Adipocyte (in vitro differentiated cells): ENCODE data around the gene FBXW4.
A peak's percentile ranks its signal among the peaks of the same experiment; 100 is the strongest.

Experiments
- DNase-seq: peaks from one replicate; pipeline ENCODE4 v3.0.0-alpha.2; 2015; ENCODE audit warnings: low read depth
- H3K27me3 ChIP-seq: replicated peaks from 2 replicates; pipeline ENCODE4 v1.7.0; 2013; ENCODE audit warnings: mild to moderate bottlenecking, low read length, moderate library complexity; ENCODE audit not compliant: control insufficient read depth, insufficient read depth
- H3K36me3 ChIP-seq: 2 replicates; pipeline ENCODE4 v1.7.0; 2013; ENCODE audit warnings: low read length, mild to moderate bottlenecking, moderate library complexity; ENCODE audit not compliant: control insufficient read depth, insufficient read depth, severe bottlenecking
- H3K4me1 ChIP-seq: 2 replicates; pipeline ENCODE4 v1.7.0; 2013; ENCODE audit warnings: mild to moderate bottlenecking, low read length, moderate library complexity; ENCODE audit not compliant: control insufficient read depth, insufficient read depth
- H3K4me3 ChIP-seq: 2 replicates; pipeline ENCODE4 v1.7.0; 2013; ENCODE audit warnings: mild to moderate bottlenecking, low read length, moderate library complexity
- H3K9ac ChIP-seq: 2 replicates; pipeline ENCODE4 v1.7.0; 2013; ENCODE audit warnings: mild to moderate bottlenecking, low read length, moderate library complexity
- H3K9me3 ChIP-seq: 2 replicates; pipeline ENCODE4 v1.7.0; 2013; ENCODE audit warnings: mild to moderate bottlenecking, low read length, moderate library complexity; ENCODE audit not compliant: control insufficient read depth

Gene FBXW4

DNA sequence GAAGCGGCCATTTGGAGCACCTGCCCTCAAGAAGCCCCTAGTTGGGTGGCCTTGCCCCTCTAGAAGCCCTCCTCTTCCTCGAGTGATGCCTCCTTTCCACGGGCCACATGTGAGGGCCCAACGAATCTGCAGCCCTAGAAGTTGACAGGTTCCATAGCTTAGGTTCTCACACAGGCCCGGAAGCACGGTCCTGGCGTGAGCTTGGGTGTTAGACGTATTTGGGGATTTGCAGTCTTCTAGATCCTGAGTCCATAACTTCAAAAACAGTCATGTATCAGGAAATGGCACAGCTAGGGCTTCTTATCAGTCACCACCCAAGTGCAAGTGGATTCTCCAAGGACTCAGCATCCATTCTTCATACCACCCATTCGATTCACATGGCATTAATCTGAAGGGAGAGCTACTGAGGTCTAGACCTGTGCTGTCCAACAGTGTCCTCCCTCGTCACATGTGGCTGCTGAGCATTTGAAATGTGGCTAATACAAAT, 477 bp upstream of the FBXW4 start:
- Histone ChIP-seq H3K27me3 (no peaks in the 10 kb centered on the region), H3K4me3 (peak overlapping the region; percentile 86), H3K36me3 (no peaks in the 10 kb centered on the region), H3K4me1 (peaks cover 27% of the 10 kb centered on the region), H3K9ac (peak overlapping the region; percentile 99), H3K9me3 (no peaks in the 10 kb centered on the region)
- DNase-seq: no peak

DNA sequence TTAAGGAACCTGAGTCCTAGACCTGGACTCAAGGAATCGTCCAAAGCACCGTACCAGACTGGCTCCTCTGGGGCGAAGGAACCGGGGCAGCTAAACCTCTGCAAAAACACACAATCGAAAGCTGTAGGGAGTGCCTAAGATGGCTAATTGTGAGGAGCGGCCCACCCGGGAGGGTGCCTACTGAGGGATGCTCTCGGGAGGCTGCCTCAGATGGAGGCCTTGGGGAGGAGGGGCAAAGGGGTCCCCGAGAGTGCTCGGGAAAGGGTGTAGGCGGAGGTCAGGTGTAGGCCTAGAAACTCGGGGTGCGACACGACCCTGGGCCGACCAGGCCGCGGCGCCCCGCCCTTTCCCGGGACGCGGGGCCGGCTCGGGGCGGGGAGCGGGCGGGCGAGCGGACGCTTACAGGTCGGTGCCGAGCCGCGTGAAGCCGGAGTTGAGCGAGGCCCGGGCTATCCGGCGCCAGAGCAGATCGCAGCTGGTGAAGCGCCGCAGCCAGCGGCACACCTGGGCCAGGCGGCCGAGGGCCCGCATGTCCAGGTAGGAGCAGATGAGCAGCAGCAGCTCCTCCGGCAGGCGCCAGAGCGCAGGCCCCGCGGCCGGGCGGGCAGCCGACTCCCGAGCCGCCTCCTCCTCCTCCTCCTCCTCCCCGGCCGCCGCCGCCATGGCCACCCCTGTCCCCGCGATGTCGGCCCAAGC, 844 bp downstream of the FBXW4 start:
- peak overlapping the region; percentile 99 for H3K9ac ChIP-seq
- H3K36me3 ChIP-seq: no peaks in the 10 kb centered on the region
- no peaks in the 10 kb centered on the region for H3K9me3 ChIP-seq
- H3K4me3 ChIP-seq: peak overlapping the region; percentile 86
- DNase-seq: peak; percentile 79
- H3K4me1 ChIP-seq: peaks cover 34% of the 10 kb centered on the region
- H3K27me3 ChIP-seq: no peaks in the 10 kb centered on the region

DNA sequence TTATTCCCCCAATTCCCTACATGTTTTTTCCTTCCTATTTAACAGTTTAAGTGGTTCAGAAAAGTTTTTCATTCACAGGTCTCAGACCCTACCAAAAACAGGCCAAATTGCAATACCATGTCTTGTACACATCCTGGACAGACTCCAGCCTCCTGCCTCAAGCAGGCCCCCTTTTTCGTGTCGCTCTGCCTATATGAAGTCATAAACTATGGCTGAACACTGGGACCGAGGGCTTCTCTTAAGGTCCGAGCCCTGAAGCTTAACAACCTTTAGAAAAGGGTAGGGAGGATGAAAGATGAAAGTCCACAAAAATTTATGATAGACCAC, 1.4 kb downstream of the FBXW4 start:
- Histone ChIP-seq H3K36me3 (no peaks in the 10 kb centered on the region), H3K9me3 (no peaks in the 10 kb centered on the region), H3K9ac (peak overlapping the region; percentile 99), H3K4me1 (peaks cover 34% of the 10 kb centered on the region), H3K27me3 (no peaks in the 10 kb centered on the region), H3K4me3 (peak overlapping the region; percentile 86)
- DNase-seq: peak; percentile 76

DNA sequence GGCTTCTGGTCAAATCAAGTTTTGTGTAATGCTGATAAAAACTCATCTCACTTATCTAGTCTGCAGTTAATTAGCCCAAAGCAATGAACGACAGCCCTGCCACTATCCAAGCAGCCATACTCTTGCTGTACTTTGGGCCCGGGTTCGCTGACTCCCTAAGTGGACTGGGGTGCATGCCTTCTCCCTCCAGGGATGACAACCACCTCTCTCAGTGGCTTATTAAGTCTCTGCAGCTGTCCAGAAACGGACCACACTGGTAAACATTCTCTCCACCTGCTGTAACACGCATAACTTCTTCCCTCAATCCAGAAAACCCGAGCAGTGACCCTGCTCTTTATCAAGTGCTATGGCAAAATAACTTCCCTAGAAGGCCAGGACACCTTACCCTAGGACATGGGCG, 3.9 kb downstream of the FBXW4 start:
- Histone ChIP-seq H3K27me3 (no peaks in the 10 kb centered on the region), H3K4me1 (peaks cover 37% of the 10 kb centered on the region), H3K4me3 (no peak overlapping the region), H3K9me3 (no peaks in the 10 kb centered on the region), H3K9ac (no peak overlapping the region), H3K36me3 (no peaks in the 10 kb centered on the region)
- no peak for DNase-seq

DNA sequence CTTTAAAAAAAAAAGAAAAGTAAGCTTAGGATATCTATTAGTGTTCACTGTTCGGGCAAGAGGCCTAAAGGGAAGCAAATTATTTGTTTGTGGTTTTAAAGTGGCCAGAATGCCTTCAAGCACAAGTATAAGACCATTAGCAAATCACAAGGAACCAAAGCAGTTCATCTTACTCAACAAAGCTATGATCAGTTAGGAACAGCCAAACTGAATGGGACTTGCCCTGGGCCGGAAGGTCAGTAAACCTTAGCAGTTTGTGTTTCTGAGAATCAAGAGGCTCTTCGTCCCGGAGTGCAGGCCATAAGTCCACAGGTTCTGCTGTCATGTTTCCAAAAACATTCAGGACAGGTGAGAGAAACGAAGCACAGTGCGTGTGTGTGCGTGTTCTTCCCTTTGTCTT, 4.5 kb downstream of the FBXW4 start:
- H3K27me3 ChIP-seq: no peaks in the 10 kb centered on the region
- DNase-seq: no peak

DNA sequence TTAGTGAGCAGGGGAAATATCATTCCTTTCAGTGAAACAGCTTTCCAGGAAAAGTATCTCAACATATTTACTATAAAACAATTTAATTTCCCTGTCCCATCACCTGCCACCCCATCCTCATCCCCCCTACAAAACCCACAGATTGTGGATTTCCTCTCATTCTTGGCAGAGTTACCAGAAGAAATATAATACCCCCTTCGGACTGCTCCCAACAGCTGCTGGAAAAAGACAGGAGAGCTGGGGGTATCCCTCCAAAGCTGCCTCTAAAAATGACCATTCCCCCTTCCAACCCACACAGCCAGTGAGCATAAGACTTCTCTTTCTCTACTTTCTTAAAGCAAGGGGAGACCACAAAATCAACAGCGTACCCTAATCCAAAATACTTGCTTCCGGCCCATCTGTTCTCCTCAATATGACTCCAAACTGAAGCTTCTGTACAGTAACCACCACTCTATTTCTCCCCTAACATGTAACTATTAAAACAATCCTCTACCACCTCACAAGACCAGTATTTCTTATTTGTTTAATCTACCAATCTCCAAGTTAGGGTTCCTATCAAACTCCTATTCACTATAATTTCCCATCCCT, 7.8 kb downstream of the FBXW4 start:
- no peak for DNase-seq
- no peak overlapping the region for H3K9ac ChIP-seq
- no peaks in the 10 kb centered on the region for H3K9me3 ChIP-seq
- H3K36me3 ChIP-seq: no peaks in the 10 kb centered on the region
- H3K27me3 ChIP-seq: no peaks in the 10 kb centered on the region
- peaks cover 19% of the 10 kb centered on the region for H3K4me1 ChIP-seq
- no peak overlapping the region for H3K4me3 ChIP-seq

More for the DNA sequence above, 4.5 kb downstream of the FBXW4 start:
- no peaks in the 10 kb centered on the region for H3K36me3 ChIP-seq
- H3K9me3 ChIP-seq: no peaks in the 10 kb centered on the region
- H3K9ac ChIP-seq: no peak overlapping the region
- peaks cover 35% of the 10 kb centered on the region for H3K4me1 ChIP-seq
- H3K4me3 ChIP-seq: no peak overlapping the region

DNA sequence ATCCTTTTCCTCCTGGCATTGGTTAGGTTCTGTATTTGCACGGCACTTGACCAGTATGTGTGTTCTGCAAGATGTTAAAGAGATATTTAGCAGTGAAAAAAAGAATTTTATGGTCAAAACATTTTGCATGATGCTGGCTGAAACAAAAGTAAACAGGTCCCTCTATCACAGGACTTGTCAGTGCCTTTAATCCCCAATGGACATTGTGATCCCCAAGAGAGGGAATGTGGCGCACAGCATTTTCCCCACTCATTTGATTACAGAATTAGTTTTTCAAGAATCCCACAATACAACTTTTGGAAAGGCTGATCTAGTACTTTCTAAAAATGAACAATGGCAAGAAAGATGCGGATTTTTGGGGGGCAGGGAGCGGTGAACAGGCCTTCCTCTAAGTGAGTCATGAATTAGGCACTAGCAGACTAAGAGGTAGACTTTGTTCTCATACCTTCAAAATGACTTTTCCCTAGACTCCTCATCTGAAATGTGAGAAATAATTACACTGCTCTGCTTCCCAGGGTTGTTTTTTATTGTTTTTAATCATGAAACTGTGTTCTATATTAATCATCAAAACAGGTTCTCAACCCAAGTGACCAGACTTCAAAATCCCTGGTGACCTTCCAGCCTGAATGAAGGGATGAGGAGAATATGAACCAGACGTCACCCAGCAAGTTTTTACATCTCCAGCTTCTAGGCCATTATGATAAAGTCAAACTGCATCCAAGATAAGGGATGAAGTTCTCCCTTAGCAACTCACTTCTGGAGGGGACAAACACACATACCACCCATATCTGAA, 8.6 kb downstream of the FBXW4 start:
- Histone ChIP-seq H3K36me3 (no peaks in the 10 kb centered on the region), H3K4me3 (no peak overlapping the region), H3K9me3 (no peaks in the 10 kb centered on the region), H3K9ac (no peak overlapping the region), H3K27me3 (no peaks in the 10 kb centered on the region), H3K4me1 (peaks cover 17% of the 10 kb centered on the region)
- DNase-seq: no peak

DNA sequence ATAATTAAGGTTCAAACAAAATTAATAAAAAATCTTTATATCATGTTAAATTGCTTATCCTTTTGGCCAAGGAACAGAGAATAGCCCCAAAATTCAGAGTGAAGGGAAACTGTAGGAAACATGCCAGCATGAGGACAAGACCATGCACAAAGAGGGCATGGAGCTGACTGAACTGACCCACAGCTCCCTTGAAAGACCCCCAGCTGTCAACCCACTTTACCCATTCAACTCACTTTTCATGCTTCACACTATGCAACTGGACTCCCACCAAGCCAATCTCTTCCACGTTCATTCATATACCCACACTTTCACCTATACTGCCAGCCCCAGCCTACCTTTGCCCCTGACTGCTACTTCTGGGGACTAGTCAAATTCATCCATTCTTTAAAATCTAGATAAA, 10.2 kb downstream of the FBXW4 start:
- Histone ChIP-seq H3K9ac (no peak overlapping the region), H3K4me1 (peaks cover 9% of the 10 kb centered on the region), H3K36me3 (no peaks in the 10 kb centered on the region), H3K4me3 (no peak overlapping the region), H3K27me3 (no peaks in the 10 kb centered on the region), H3K9me3 (no peaks in the 10 kb centered on the region)
- no peak for DNase-seq

DNA sequence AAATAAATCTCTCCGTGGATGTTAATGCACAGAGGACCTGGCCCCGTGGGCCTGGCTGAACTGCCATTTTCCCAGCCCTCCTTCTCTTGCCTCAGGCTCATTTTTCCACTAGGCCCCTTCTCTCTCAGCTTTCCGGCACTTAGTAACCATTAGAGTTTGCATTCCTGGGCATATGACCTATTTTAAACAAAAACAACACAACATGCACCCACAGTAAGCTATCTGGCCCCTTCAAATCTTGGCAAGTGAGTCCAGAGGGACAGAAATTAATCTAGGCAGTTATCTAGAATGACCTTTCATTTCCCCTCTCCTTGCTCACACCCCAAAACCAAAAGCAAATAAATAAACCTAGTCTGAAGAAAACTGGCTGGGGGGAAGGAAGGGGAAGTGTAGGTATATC, 11.7 kb downstream of the FBXW4 start:
- no peak overlapping the region for H3K9ac ChIP-seq
- H3K4me3 ChIP-seq: no peak overlapping the region
- H3K27me3 ChIP-seq: no peaks in the 10 kb centered on the region
- peaks cover 9% of the 10 kb centered on the region for H3K4me1 ChIP-seq
- no peaks in the 10 kb centered on the region for H3K36me3 ChIP-seq
- no peak for DNase-seq
- no peaks in the 10 kb centered on the region for H3K9me3 ChIP-seq

DNA sequence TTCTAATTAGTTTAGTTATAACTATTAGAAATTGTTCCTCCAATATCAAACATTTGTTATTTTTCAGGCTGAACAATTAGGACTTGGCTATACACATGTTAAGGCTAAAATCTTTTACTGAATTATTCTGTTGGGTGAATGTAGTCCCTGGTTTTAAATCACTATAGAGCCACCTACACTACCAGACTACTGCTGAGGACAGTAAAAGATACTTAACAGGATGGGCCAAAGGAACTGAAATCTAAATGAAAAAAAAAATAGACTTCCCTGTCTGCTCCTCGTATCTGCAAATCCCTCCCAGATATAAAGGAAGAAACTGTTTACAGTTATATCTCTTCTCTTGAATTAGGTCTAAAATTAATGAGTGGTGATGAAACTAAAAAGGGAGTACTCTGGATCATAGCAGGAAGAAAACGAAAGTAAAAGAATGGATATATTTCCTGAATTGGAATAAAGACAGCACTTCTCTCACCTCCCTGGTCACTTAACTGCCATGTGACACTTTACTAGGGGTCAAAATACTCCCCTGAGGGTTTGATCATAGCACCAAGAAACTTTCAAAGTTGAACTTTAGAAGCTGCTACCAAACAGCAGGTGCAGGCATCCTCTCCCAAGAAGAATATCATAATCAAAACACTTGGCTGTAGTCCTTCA, 12.7 kb downstream of the FBXW4 start:
- DNase-seq: no peak
- peaks cover 3% of the 10 kb centered on the region for H3K36me3 ChIP-seq
- H3K4me1 ChIP-seq: peaks cover 9% of the 10 kb centered on the region
- H3K4me3 ChIP-seq: peak overlapping the region; percentile 63
- peak overlapping the region; percentile 31 for H3K9ac ChIP-seq
- no peaks in the 10 kb centered on the region for H3K9me3 ChIP-seq
- no peaks in the 10 kb centered on the region for H3K27me3 ChIP-seq

DNA sequence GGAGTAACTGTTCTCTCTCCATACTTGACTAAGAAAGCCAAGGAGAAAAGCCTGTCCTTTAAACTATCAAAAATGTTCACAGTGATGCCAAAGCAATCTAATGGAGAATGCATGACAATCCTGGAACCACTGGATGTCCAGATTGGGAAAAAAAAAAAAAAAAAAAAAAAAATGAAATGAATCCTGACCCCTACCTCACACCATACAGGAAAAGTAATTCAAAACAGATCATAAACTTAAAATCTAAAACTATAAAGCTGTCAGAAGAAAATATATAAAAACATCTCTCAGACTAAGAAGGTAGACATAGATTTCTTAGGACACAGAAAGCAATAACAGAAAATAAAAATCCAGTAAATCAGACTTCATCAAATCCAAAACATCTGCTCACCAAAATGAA, 18.4 kb downstream of the FBXW4 start:
- peaks cover 8% of the 10 kb centered on the region for H3K9me3 ChIP-seq
- peaks cover 12% of the 10 kb centered on the region for H3K4me1 ChIP-seq
- peaks cover 44% of the 10 kb centered on the region for H3K36me3 ChIP-seq
- no peak overlapping the region for H3K4me3 ChIP-seq
- H3K27me3 ChIP-seq: no peaks in the 10 kb centered on the region
- no peak overlapping the region for H3K9ac ChIP-seq
- DNase-seq: no peak
